Measurements from ENCODE around the gene DLX6.

DLX6 gene

GRCh38 chr7:96989859-96990317 is 15.5 kb upstream of the DLX6 start:
- H3K27ac Mint-ChIP-seq, result no peak overlapping the region
- H3K4me3 Mint-ChIP-seq, result no peak overlapping the region
- H3K9me3 Mint-ChIP-seq, result no peaks in the 10 kb centered on the region
- no peaks in the 10 kb centered on the region for H3K4me1 Mint-ChIP-seq (ENCODE audit: low read depth)
- H3K36me3 Mint-ChIP-seq (ENCODE audit: low read depth), result peaks cover 4% of the 10 kb centered on the region
- peaks cover 83% of the 10 kb centered on the region for H3K27me3 Mint-ChIP-seq

- H3K9me3 Mint-ChIP-seq, result no peaks in the 10 kb centered on the region
- no peaks in the 10 kb centered on the region for H3K4me1 Mint-ChIP-seq (ENCODE audit: low read depth)
- H3K4me3 Mint-ChIP-seq, result no peak overlapping the region
- H3K36me3 Mint-ChIP-seq (ENCODE audit: low read depth), result peaks cover 4% of the 10 kb centered on the region
- peaks cover 86% of the 10 kb centered on the region for H3K27me3 Mint-ChIP-seq
- no peak overlapping the region for H3K27ac Mint-ChIP-seq
Measured at GRCh38 chr7:96991546-96992191, 13.7 kb upstream of the DLX6 start.

DNA sequence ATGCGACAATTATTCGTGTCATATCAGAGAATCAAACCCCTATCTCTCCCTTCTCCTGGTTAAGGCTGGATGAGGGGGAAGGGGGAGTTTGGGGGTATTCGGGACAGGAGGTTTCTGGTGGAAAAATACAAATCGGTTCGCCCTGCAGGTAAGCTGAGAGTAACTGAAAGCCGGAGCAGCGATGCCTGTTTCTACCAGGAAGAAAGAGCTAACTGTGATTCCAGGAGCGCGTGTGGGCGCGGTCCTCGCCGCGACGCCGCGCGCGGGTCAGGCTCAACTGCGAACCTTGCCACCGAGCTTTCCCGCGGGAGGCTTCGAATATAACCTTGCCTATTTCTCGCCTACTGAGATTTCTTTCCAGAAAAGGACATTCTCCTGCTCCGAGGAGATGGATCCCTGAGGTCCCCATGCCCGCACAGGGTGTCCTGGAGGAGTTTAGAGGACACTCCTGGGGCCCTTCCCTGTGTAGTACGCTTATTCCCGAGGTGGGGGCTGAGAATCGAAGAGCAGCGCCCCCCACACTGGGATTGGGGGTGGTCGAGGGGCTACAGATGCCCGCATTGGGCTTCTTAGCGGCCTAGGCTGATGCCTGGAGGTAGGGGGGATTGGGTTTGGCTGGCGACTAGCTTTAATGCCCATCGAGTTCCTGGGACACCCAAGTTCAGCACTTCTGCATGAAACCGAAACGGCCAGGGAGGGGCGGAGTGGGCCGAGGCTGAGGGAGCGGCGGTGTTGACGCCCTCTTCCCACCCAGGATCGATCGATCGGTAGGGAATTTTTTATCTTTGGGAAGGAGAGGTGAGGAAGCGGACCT is 13.0 kb upstream of the DLX6 start:
- Mint-ChIP-seq H3K9me3 (no peaks in the 10 kb centered on the region), H3K4me3 (no peak overlapping the region), H3K36me3 (ENCODE audit: low read depth) (peaks cover 4% of the 10 kb centered on the region), H3K27me3 (peaks cover 87% of the 10 kb centered on the region), H3K27ac (no peak overlapping the region), H3K4me1 (ENCODE audit: low read depth) (no peaks in the 10 kb centered on the region)

DNA sequence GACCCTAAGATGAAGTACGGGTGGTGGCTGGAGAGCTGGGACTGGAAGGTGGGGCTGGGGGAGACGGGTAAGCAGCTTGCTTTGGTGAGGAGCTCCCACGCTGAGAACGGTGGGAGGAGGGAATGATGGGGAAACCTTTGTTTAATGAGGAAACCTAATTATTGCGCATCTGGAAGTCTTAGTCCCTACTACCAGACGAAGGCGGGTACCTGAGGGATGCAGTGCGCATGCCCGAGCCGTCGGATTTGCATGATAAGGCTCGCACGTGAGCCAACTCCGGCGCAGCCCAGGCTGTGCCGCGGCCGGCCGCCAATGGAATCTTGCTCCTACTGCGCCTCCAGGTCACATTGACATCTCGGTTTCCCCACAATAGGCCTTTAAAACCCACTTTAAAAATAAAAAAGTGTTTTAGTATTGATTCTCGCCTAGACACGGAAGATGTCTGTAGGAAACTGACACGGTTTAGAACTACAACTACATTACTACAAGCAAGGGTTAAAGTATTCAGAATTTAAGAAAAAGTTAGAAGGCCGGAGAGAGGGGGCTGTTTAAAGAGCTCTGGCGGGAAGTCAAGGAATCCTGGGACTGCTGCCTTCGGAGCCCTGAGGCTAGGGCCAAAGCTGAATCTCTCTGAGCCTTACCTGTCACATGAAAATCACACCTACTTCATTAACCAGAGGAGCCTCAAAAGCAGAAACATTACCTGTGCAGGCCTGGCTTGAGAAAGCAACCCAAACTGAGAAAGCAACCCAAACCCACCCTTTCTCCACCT is 12.1 kb upstream of the DLX6 start:
- Mint-ChIP-seq H3K9me3 (no peaks in the 10 kb centered on the region), H3K4me1 (ENCODE audit: low read depth) (no peaks in the 10 kb centered on the region), H3K4me3 (no peak overlapping the region), H3K27me3 (peaks cover 93% of the 10 kb centered on the region), H3K27ac (no peak overlapping the region), H3K36me3 (ENCODE audit: low read depth) (peaks cover 4% of the 10 kb centered on the region)

DNA sequence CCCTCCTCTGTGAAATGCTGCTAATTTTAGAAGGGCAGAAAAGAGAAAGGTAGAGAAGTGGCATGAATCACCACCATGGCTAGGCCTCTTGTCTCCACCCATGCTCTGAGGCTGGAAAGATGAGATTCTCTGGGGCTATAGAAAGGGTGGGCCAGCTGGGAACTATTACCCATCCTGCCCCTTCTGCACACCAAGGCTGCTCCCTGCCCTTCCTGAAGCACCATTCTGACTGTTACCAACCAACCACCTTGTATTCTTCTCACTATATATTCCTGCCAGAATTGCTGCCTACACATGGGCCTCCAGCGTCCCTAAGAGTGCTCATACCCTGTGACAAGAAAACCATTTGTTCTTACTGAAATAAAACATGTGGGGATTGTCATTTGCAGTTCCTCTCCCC is 11.4 kb upstream of the DLX6 start:
- H3K4me3 Mint-ChIP-seq, result no peak overlapping the region
- H3K4me1 Mint-ChIP-seq (ENCODE audit: low read depth), result no peaks in the 10 kb centered on the region
- H3K9me3 Mint-ChIP-seq, result no peaks in the 10 kb centered on the region
- H3K27me3 Mint-ChIP-seq, result peaks cover 91% of the 10 kb centered on the region
- H3K27ac Mint-ChIP-seq, result no peak overlapping the region
- H3K36me3 Mint-ChIP-seq (ENCODE audit: low read depth), result peaks cover 4% of the 10 kb centered on the region

GRCh38 chr7:96995406-96996110 is 9.8 kb upstream of the DLX6 start:
- Mint-ChIP-seq H3K9me3 (no peaks in the 10 kb centered on the region), H3K27me3 (peaks cover 92% of the 10 kb centered on the region), H3K4me3 (no peak overlapping the region), H3K36me3 (ENCODE audit: low read depth) (no peaks in the 10 kb centered on the region), H3K27ac (no peak overlapping the region), H3K4me1 (ENCODE audit: low read depth) (no peaks in the 10 kb centered on the region)

GRCh38 chr7:96996111-96996957 is 9.0 kb upstream of the DLX6 start:
- no peak overlapping the region for H3K4me3 Mint-ChIP-seq
- H3K36me3 Mint-ChIP-seq (ENCODE audit: low read depth), result no peaks in the 10 kb centered on the region
- H3K27ac Mint-ChIP-seq, result no peak overlapping the region
- no peaks in the 10 kb centered on the region for H3K4me1 Mint-ChIP-seq (ENCODE audit: low read depth)
- no peaks in the 10 kb centered on the region for H3K9me3 Mint-ChIP-seq
- H3K27me3 Mint-ChIP-seq, result peaks cover 94% of the 10 kb centered on the region

DNA sequence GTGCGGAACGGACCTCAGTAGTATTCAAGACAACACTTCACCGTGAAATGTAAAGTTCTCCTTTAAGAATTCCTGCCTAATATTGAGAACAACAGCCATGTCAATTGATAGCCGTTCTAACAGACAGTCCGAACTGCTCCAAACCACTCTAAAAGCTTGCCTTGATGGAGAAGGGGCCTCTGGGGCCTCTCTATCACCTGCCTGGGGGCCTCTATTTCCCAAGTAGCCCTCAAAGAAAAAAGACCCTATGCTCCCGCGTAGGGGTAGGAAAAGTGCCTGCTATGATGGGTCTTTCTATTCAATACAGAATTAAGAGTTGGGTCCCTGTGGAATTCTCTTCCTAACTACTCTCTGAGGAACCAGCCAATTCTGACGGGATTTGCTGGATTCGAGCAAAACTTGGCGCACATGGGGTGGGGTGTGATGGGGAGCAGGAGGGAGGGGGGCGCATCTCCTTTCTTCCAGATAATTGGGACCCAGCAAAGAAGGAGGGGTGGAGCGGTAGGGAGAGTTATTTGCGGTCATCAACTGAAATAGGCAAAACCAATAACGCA is 8.3 kb upstream of the DLX6 start:
- Mint-ChIP-seq H3K27ac (no peak overlapping the region), H3K4me1 (ENCODE audit: low read depth) (no peaks in the 10 kb centered on the region), H3K9me3 (no peaks in the 10 kb centered on the region)

DNA sequence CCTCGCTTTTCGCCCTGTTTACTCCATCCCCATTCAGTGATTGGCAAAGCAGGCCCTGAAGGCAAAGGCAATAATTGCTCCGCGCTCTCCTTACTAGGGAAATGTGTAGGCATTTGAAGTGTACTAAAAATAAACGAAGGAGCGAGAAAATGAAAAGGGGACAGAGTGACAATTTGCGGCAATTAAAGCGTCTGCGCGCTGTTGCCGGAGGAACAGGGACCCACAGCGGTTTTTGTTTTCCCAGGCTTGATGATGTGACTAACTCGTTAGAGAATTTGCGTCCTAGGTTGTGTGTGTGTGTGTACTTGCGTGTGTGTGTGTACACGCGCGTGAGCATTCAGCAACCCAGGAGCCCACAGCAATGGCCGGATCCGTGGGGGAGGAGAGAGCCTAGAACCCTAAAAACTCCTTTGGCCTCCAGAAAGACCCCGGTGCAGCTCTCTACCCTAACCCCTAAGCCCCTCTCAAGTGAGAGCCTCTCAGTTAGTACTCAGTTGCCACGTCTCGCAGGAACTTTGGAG is 7.8 kb upstream of the DLX6 start:
- no peaks in the 10 kb centered on the region for H3K9me3 Mint-ChIP-seq
- H3K36me3 Mint-ChIP-seq (ENCODE audit: low read depth), result no peaks in the 10 kb centered on the region
- no peak overlapping the region for H3K4me3 Mint-ChIP-seq
- H3K27ac Mint-ChIP-seq, result no peak overlapping the region
- no peaks in the 10 kb centered on the region for H3K4me1 Mint-ChIP-seq (ENCODE audit: low read depth)
- peaks cover 94% of the 10 kb centered on the region for H3K27me3 Mint-ChIP-seq

More for the DNA sequence above, 8.3 kb upstream of the DLX6 start:
- peaks cover 94% of the 10 kb centered on the region for H3K27me3 Mint-ChIP-seq
- H3K4me3 Mint-ChIP-seq, result no peak overlapping the region
- H3K36me3 Mint-ChIP-seq (ENCODE audit: low read depth), result no peaks in the 10 kb centered on the region

DNA sequence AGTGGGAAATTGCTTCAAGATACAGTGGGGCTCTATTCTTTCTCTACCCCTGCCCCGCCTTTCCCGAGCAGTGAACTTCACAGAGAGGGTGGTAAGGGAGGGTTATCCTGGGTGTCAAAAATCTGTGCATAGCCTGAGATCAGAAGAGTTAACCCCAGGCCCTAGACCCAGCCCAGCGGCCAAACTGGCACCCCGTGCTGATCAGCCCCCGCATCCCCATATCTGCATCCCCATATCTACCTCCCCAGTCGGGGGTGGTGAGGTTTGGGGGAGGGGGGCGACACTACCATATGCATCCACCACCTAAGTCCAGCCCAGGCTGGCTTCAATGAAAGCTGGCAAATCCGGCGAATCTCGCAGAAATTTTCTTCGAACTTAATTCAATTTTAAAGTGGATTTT is 7.0 kb upstream of the DLX6 start:
- Mint-ChIP-seq H3K4me1 (ENCODE audit: low read depth) (peaks cover 4% of the 10 kb centered on the region), H3K9me3 (peaks cover 4% of the 10 kb centered on the region), H3K4me3 (no peak overlapping the region), H3K27ac (no peak overlapping the region), H3K36me3 (ENCODE audit: low read depth) (peaks cover 4% of the 10 kb centered on the region), H3K27me3 (peaks cover 94% of the 10 kb centered on the region)

DNA sequence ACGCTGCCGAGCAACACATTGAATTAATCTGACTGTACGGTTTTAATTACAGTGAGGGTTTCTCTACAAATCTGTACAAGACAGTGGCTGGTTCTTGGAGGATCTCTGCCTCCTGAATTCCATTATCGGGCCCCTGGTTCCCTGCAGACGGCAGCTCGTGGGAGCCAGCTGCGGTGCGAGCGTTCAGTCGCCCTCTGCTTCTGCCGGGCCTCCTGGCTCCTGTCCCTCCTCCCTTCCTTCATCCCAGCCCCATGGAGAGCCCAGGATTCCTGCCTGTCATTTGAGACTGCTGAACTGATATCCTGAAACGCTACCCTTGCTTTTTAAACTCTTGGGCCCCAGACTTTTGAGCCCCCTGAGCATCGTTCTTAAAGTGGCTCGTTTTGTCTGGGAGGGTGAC is 6.6 kb upstream of the DLX6 start:
- H3K9me3 Mint-ChIP-seq, result peaks cover 4% of the 10 kb centered on the region
- peaks cover 94% of the 10 kb centered on the region for H3K27me3 Mint-ChIP-seq
- peaks cover 5% of the 10 kb centered on the region for H3K4me1 Mint-ChIP-seq (ENCODE audit: low read depth)
- H3K27ac Mint-ChIP-seq, result no peak overlapping the region
- no peak overlapping the region for H3K4me3 Mint-ChIP-seq
- H3K36me3 Mint-ChIP-seq (ENCODE audit: low read depth), result peaks cover 5% of the 10 kb centered on the region

GRCh38 chr7:97001221-97001620 is 4.1 kb upstream of the DLX6 start:
- Mint-ChIP-seq H3K27ac (no peak overlapping the region), H3K36me3 (ENCODE audit: low read depth) (peaks cover 5% of the 10 kb centered on the region), H3K9me3 (peaks cover 4% of the 10 kb centered on the region), H3K4me1 (ENCODE audit: low read depth) (peaks cover 18% of the 10 kb centered on the region), H3K4me3 (no peak overlapping the region), H3K27me3 (peaks cover 85% of the 10 kb centered on the region)

DNA sequence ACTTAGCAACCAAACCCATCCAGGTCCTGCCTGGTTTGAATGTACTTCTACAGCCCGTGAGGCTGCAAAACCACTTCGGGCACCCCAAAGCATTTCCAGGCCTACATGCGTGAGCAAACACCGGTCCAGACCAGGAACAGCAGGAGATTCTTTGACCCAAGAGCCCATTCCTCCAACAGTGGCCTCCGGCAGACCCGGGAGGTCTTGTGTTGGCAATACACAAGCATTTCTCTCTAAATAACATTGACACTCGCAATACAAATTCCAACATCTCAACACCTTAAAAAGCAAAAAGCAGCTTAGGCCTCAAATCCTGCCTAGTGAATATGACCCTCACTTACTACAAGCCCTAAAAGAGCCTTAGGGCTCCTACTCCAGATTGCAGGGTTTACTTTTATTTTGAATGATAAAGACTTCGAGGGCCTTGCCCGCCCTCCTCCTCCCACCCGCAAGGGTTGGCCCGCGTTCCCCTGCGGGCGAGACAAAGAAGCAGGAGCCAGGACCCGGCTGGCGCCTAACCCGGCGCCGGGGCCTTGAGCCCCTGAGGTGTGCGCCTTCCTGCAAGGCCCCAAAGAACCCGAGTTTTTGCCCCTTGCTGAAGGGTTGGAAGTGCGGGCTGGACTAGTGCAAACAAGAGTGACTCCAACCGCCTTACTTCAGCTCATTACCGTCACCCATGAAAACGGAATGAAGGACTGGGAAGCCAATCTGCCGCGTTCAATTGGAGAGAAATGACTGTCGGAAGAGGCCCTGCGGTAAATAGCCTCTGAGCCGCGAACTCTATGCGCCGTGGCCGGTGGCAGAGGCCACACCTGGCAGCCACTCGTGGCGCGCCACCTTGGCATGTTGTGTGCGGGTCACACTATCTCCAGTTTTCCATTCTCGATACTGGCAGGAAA is 3.4 kb upstream of the DLX6 start:
- H3K4me1 Mint-ChIP-seq (ENCODE audit: low read depth), result peaks cover 22% of the 10 kb centered on the region
- no peak overlapping the region for H3K27ac Mint-ChIP-seq
- no peak overlapping the region for H3K4me3 Mint-ChIP-seq
- H3K9me3 Mint-ChIP-seq, result peaks cover 4% of the 10 kb centered on the region
- H3K27me3 Mint-ChIP-seq, result peaks cover 83% of the 10 kb centered on the region
- peaks cover 5% of the 10 kb centered on the region for H3K36me3 Mint-ChIP-seq (ENCODE audit: low read depth)

Data from stimulated activated naive CD8-positive, alpha-beta T cell treated with anti-CD3 and anti-CD28 coated beads, Interleukin-15, Interleukin-2, amounts not matched to agents 100 ng/mL and 50 ng/mL, for 24 hours (primary cell).